ENCODE measurements around the gene KCTD2.
"Not testable (repeated sequence)": the region's sequence is repeated elsewhere in the genome, so short reads cannot be mapped to it uniquely, and the experiment has no call there.

Gene KCTD2

GRCh38 chr17:75064460-75064859 is 17.4 kb downstream of the KCTD2 start:
- Histone ChIP-seq H3K27ac (no peak overlapping the region), H3K4me3 (no peak overlapping the region), H3K9ac (ENCODE audit: insufficient read length) (no peak overlapping the region), H3K36me3 (ENCODE audit: insufficient read depth, low read length) (peaks cover 34% of the 10 kb centered on the region), H3K9me3 (ENCODE audit: low read depth, low read length) (no peaks in the 10 kb centered on the region)
- DNase-seq (ENCODE audit: low read depth, low spot score), result no peak
- no peak for TF ChIP-seq EZH2 (IDR thresholded peaks at IDR 0.05)
- TF ChIP-seq FOXP2 (optimal IDR thresholded peaks at IDR 0.05; ENCODE audit: control extremely low read depth, extremely low read length, insufficient read depth), result no peak
- no peak for TF ChIP-seq POLR2AphosphoS5 (IDR thresholded peaks at IDR 0.05; ENCODE audit: borderline replicate concordance, low read depth, low read length)

- no peak overlapping the region for H3K9ac ChIP-seq (ENCODE audit: insufficient read length)
Observed at GRCh38 chr17:75064867-75065561, 18.0 kb downstream of the KCTD2 start.

GRCh38 chr17:75065562-75066151 is 18.6 kb downstream of the KCTD2 start:
- Histone ChIP-seq H3K27ac (peak overlapping the region; percentile 81), H3K9me3 (ENCODE audit: low read depth, low read length) (no peaks in the 10 kb centered on the region), H3K36me3 (ENCODE audit: insufficient read depth, low read length) (peaks cover 28% of the 10 kb centered on the region), H3K4me3 (no peak overlapping the region), H3K9ac (ENCODE audit: insufficient read length) (peak overlapping the region; percentile 57)
- DNase-seq (ENCODE audit: low read depth, low spot score), result no peak
- TF ChIP-seq EZH2 (IDR thresholded peaks at IDR 0.05), result no peak
- TF ChIP-seq POLR2AphosphoS5 (IDR thresholded peaks at IDR 0.05; ENCODE audit: borderline replicate concordance, low read depth, low read length), result no peak
- no peak for TF ChIP-seq FOXP2 (optimal IDR thresholded peaks at IDR 0.05; ENCODE audit: control extremely low read depth, extremely low read length, insufficient read depth)

More at GRCh38 chr17:75064867-75065561, 18.0 kb downstream of the KCTD2 start:
- Histone ChIP-seq H3K9me3 (ENCODE audit: low read depth, low read length) (no peaks in the 10 kb centered on the region), H3K27ac (peak overlapping the region; percentile 81; the same call in 1 of the 2 replicates), H3K36me3 (ENCODE audit: insufficient read depth, low read length) (peaks cover 30% of the 10 kb centered on the region), H3K4me3 (no peak overlapping the region)
- DNase-seq (ENCODE audit: low read depth, low spot score), result no peak
- TF ChIP-seq EZH2 (IDR thresholded peaks at IDR 0.05) (no peak), POLR2AphosphoS5 (IDR thresholded peaks at IDR 0.05; ENCODE audit: borderline replicate concordance, low read depth, low read length) (no peak), FOXP2 (optimal IDR thresholded peaks at IDR 0.05; ENCODE audit: control extremely low read depth, extremely low read length, insufficient read depth) (no peak)

- DNase-seq (ENCODE audit: low read depth, low spot score), result no peak
- Histone ChIP-seq H3K36me3 (ENCODE audit: insufficient read depth, low read length) (peaks cover 12% of the 10 kb centered on the region; the same call in 1 of the 2 replicates), H3K27ac (no peak overlapping the region), H3K4me3 (no peak overlapping the region), H3K9me3 (ENCODE audit: low read depth, low read length) (no peaks in the 10 kb centered on the region), H3K9ac (ENCODE audit: insufficient read length) (no peak overlapping the region)
- TF ChIP-seq EZH2 (IDR thresholded peaks at IDR 0.05), result no peak
- no peak for TF ChIP-seq FOXP2 (optimal IDR thresholded peaks at IDR 0.05; ENCODE audit: control extremely low read depth, extremely low read length, insufficient read depth)
- TF ChIP-seq POLR2AphosphoS5 (IDR thresholded peaks at IDR 0.05; ENCODE audit: borderline replicate concordance, low read depth, low read length), result no peak
Observed at GRCh38 chr17:75067856-75068255, 20.8 kb downstream of the KCTD2 start.

- TF ChIP-seq FOXP2 (optimal IDR thresholded peaks at IDR 0.05; ENCODE audit: control extremely low read depth, extremely low read length, insufficient read depth) (no peak), EZH2 (IDR thresholded peaks at IDR 0.05) (no peak), POLR2AphosphoS5 (IDR thresholded peaks at IDR 0.05; ENCODE audit: borderline replicate concordance, low read depth, low read length) (no peak)
- DNase-seq (ENCODE audit: low read depth, low spot score), result no peak
- no peak overlapping the region for H3K9ac ChIP-seq (ENCODE audit: insufficient read length)
- peaks cover 3% of the 10 kb centered on the region; the same call in 1 of the 2 replicates for H3K36me3 ChIP-seq (ENCODE audit: insufficient read depth, low read length)
- no peak overlapping the region for H3K27ac ChIP-seq
- no peaks in the 10 kb centered on the region for H3K9me3 ChIP-seq (ENCODE audit: low read depth, low read length)
- H3K4me3 ChIP-seq, result no peak overlapping the region
Observed at GRCh38 chr17:75068750-75069149, 21.7 kb downstream of the KCTD2 start.

- DNase-seq (ENCODE audit: low read depth, low spot score), result no peak
- no peak overlapping the region for H3K4me3 ChIP-seq
- H3K36me3 ChIP-seq (ENCODE audit: insufficient read depth, low read length), result no peaks in the 10 kb centered on the region
- no peak overlapping the region for H3K9ac ChIP-seq (ENCODE audit: insufficient read length)
- no peak overlapping the region for H3K27ac ChIP-seq
- no peaks in the 10 kb centered on the region for H3K9me3 ChIP-seq (ENCODE audit: low read depth, low read length)
- no peak for TF ChIP-seq EZH2 (IDR thresholded peaks at IDR 0.05)
- TF ChIP-seq POLR2AphosphoS5 (IDR thresholded peaks at IDR 0.05; ENCODE audit: borderline replicate concordance, low read depth, low read length), result no peak
- TF ChIP-seq FOXP2 (optimal IDR thresholded peaks at IDR 0.05; ENCODE audit: control extremely low read depth, extremely low read length, insufficient read depth), result no peak
Observed at GRCh38 chr17:75069783-75070182, 22.8 kb downstream of the KCTD2 start.

- DNase-seq (ENCODE audit: low read depth, low spot score); H3K9me3 ChIP-seq (ENCODE audit: low read depth, low read length); H3K36me3 ChIP-seq (ENCODE audit: insufficient read depth, low read length); H3K9ac ChIP-seq (ENCODE audit: insufficient read length); H3K27ac ChIP-seq; H3K4me3 ChIP-seq: not testable (repeated sequence)
Observed at GRCh38 chr17:75071478-75072271, 24.6 kb downstream of the KCTD2 start.

GRCh38 chr17:75072909-75073308 is 25.9 kb downstream of the KCTD2 start:
- DNase-seq (ENCODE audit: low read depth, low spot score); H3K9ac ChIP-seq (ENCODE audit: insufficient read length); H3K27ac ChIP-seq; H3K9me3 ChIP-seq (ENCODE audit: low read depth, low read length); H3K36me3 ChIP-seq (ENCODE audit: insufficient read depth, low read length); H3K4me3 ChIP-seq: not testable (repeated sequence)

All from SK-N-MC (cell line).